ENCODE results near the gene GPR62. TPM values are rescaled to one million over a fixed set of nuclear protein-coding genes. Genes with fewer than 3 reads are reported as not detected.

The GPR62 gene
- total RNA-seq, 2 experiments from 2014 or later, result not detected

DNA sequence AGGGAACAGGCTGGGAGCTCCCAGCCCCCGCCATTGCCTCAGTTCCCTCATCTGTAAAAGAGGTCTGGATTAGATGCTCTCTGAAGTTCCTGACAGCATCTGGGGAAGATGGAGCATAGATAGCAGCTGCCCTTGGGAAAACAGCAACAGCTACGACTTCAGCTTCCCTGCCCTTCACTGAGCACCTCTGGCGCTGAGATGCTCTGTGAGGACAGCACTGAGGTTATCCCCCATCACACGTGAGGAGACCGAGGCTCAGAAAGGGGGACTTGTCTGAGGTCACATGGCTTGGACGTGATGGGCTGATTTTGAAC lies 51.6 kb downstream of the GPR62 start:
- CTCF ChIA-PET, result no interaction called here
- Mint-ChIP-seq H3K4me3 (no peak overlapping the region), H3K9me3 (no peaks in the 10 kb centered on the region), H3K36me3 (ENCODE audit: low read depth) (no peaks in the 10 kb centered on the region), H3K27me3 (no peaks in the 10 kb centered on the region), H3K27ac (no peak overlapping the region), H3K4me1 (peaks cover 13% of the 10 kb centered on the region)
- POLR2A ChIA-PET, result no interaction called here
- DNase-seq, result no peak

Other genes with a start within 250 kb of the GPR62 start
- 1 to 10 TPM; 1.7 to 2.4 TPM for gene GRM2, start 248.3 kb upstream of the GPR62 start, total RNA-seq
- gene IQCF6, start 176.1 kb upstream of the GPR62 start, total RNA-seq, result not detected
- not detected for gene IQCF2, start 93.8 kb upstream of the GPR62 start, total RNA-seq
- gene IQCF5, start 79.8 kb upstream of the GPR62 start, total RNA-seq, result not detected
- gene IQCF1, start 52.0 kb upstream of the GPR62 start, total RNA-seq, result not detected
- 10 to 100 TPM; 16.8 to 17.5 TPM for gene RRP9, start 13.5 kb upstream of the GPR62 start, total RNA-seq
- 10 to 100 TPM; 13.2 to 13.9 TPM for gene PARP3, start 13.0 kb upstream of the GPR62 start, total RNA-seq
- 10 to 100 TPM; 31.0 to 34.2 TPM for gene PCBP4, start 12.1 kb downstream of the GPR62 start, total RNA-seq
- gene ABHD14B, start 18.7 kb downstream of the GPR62 start, total RNA-seq, result 10 to 100 TPM; 57.4 to 58.1 TPM
- 10 to 100 TPM; 10.8 to 13.3 TPM for gene ABHD14A, start 19.7 kb downstream of the GPR62 start, total RNA-seq
- 10 to 100 TPM; 18.4 to 22.0 TPM for gene ACY1, start 28.2 kb downstream of the GPR62 start, total RNA-seq
- gene RPL29, start 40.5 kb downstream of the GPR62 start, total RNA-seq, result 1,000 to 10,000 TPM; 1,042 to 1,047 TPM
- 10 to 100 TPM; 40.1 to 40.9 TPM for gene DUSP7, start 101.2 kb downstream of the GPR62 start, total RNA-seq
- 10 to 100 TPM; 24.8 to 25.6 TPM for gene POC1A, start 199.0 kb downstream of the GPR62 start, total RNA-seq
- 10 to 100 TPM; 62.1 to 62.6 TPM for gene ALAS1, start 242.8 kb downstream of the GPR62 start, total RNA-seq

All from activated CD4-positive, alpha-beta memory T cell treated with anti-CD3 and anti-CD28 coated beads, Interleukin-2, amount 10 ng/mL, durations not matched to agents 7 days and 5 days (primary cell).